Epithelial cell of proximal tubule (primary cell): ENCODE results near the gene TMEM88. TPM values are rescaled to one million over a fixed set of nuclear protein-coding genes. Genes with fewer than 3 reads are reported as not detected.
A peak's percentile ranks its signal among the peaks of the same experiment; 100 is the strongest.

ENCODE experiments used
- DNase-seq: peaks from one replicate; pipeline ENCODE4 v3.0.0-alpha.2; 2011; ENCODE audit warnings: low read depth
- H3K4me3 ChIP-seq: 2 replicates; pipeline ENCODE4 v1.5.1; 2011; ENCODE audit warnings: low read depth, mild to moderate bottlenecking, low read length
- total RNA-seq: library from RNA; depleted of rRNA; stranded (reverse); fragments of >200 nt; gene quantifications from 2 replicates; pipeline ENCODE4 v1.2.3, GENCODE V29; 2015
- TF ChIP-seq, protein P1 (sequence below): conservative IDR thresholded peaks from 2 replicates; pipeline ENCODE4 v1.5.1; 2012; ENCODE audit warnings: low read depth, mild to moderate bottlenecking, low read length

TMEM88 gene
- total RNA-seq, 1 donor from 2014 or later: 7.3 TPM

DNA sequence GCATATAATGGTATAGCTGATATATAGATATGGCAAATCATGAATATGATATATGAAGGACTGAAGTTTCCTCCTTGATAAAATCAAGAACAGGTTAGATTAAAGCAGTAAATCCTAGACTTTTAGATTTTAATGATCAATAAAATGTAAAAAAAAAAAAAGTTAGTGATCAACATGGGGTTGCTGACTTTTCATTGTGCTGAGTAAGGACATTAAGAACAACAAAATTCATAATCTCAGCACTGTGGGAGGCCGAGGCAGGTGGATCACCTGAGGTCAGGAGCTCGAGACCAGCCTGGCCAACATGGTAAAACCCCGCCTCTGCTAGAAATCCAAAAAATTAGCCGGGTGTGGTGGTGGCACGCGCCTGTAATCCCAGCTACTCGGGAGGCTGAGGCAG is 23.4 kb downstream of the TMEM88 start:
- DNase-seq: no peak
- TF ChIP-seq, protein P1, sequence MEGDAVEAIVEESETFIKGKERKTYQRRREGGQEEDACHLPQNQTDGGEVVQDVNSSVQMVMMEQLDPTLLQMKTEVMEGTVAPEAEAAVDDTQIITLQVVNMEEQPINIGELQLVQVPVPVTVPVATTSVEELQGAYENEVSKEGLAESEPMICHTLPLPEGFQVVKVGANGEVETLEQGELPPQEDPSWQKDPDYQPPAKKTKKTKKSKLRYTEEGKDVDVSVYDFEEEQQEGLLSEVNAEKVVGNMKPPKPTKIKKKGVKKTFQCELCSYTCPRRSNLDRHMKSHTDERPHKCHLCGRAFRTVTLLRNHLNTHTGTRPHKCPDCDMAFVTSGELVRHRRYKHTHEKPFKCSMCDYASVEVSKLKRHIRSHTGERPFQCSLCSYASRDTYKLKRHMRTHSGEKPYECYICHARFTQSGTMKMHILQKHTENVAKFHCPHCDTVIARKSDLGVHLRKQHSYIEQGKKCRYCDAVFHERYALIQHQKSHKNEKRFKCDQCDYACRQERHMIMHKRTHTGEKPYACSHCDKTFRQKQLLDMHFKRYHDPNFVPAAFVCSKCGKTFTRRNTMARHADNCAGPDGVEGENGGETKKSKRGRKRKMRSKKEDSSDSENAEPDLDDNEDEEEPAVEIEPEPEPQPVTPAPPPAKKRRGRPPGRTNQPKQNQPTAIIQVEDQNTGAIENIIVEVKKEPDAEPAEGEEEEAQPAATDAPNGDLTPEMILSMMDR: no peak
- H3K4me3 ChIP-seq: no peak overlapping the region

DNA sequence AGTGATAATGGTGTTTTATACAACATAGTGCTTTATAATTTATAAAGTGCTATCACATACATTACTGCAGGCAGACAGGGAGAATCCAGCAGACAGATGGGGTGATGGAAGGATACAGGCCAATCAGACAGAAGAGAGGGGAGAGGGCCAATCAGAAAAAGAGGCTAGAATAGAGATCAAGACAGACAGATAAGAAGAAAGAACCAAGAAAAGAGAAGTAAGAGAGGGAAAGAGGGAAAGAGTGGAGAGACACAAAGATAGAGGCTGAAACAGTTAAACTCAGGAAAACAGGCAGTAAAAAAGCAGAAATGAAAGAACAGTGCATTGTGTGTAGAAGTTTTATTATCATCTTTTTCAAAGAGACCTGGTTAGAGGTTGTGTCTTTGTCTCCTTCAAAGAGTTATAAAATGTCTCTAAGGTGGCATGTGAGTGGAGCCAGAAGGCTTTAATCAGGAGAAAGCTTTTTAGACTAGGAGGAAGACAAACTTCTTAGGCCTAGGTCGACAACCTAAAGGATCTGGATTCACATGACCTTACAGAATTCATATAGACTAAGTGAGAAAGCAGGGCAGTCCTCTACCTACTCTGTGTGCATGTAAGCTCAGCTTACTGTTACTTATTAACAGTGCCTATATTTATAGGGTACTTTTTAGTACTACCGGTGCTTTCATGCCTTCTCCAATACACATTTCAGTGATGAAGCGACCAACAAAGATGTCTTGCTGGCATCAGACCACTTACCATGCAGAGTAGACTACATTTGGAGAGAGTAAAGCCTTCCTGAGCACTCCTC is 25.4 kb downstream of the TMEM88 start:
- no peak for DNase-seq
- H3K4me3 ChIP-seq: no peak overlapping the region
- TF ChIP-seq, protein P1: no peak

DNA sequence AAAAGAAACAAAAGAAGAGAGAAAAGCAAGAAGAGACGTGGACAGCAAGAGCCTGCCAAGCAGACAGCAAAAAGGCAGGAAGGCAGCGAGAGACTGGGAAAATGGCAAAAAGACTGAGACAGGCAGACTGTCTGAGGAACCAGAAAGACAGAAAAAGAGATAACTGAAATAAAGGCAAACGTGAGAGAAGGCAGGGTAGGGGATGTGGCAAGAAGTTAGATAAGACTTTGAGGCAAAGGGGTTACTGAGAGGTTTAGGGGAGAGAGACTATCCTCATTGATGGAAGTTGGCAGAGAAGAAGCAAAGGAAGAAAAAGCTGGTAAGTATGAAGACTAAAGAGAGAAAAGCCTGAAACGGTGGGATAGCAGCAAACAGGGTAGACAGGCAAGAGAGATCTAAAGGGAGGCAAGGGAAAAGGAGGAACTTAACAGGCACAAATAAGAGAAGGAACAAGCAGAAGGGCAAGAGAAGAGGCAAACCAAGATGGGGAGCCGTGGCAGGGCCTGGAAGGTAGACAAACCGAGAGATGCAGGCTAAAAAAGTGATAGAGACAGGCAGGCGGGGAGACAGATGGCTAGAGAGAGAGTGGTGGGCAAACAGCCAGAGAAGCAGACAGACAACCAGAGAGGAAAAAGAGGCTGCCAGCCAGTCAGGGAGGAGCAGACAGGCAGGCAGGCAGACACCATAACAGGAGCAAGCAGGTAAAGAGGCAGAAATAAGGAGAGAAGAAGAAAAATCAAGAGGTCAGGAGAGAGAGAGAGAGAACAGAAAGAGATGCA is 26.6 kb downstream of the TMEM88 start:
- H3K4me3 ChIP-seq: no peak overlapping the region
- TF ChIP-seq, protein P1: no peak
- DNase-seq: no peak

DNA sequence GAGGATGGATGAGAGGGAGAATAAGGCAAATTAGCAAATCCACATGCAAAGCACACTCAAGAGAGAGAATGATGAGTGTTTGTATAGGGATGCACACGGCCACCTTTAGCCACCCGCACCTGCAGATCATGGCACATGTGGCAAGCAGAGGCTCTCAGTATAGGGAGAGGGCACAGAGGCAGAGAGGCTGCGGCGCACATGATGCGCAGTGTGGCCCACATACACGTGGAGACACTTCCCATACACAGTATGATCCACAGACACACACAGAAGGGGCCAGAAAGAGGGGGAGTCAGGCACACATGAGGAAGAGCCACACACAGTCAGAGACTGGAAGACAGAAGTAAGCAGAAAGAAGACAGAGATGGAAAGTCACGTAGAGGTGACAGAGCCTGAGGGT is 27.2 kb downstream of the TMEM88 start:
- no peak overlapping the region for H3K4me3 ChIP-seq
- DNase-seq: no peak
- TF ChIP-seq, protein P1: no peak

DNA sequence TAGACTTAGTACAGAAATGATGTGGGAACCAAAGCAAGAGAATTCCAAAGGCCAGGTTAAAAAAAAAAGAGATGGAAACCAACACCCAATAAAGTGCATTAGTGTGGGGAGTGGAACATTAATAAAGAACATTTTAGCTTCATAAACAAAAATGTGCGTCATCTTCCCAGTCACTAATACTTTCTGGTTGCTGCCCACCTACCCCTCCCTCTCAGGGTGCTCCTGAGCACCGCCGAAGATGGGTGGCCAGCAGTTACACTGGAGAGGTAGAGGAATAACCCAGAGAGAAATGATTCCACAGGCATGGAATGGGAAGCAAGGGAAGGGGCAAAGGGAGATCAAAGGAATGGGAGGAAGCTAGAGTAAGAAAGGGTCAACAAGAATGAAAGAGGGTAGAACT is 27.8 kb downstream of the TMEM88 start:
- TF ChIP-seq, protein P1: no peak
- DNase-seq: no peak
- no peak overlapping the region for H3K4me3 ChIP-seq

DNA sequence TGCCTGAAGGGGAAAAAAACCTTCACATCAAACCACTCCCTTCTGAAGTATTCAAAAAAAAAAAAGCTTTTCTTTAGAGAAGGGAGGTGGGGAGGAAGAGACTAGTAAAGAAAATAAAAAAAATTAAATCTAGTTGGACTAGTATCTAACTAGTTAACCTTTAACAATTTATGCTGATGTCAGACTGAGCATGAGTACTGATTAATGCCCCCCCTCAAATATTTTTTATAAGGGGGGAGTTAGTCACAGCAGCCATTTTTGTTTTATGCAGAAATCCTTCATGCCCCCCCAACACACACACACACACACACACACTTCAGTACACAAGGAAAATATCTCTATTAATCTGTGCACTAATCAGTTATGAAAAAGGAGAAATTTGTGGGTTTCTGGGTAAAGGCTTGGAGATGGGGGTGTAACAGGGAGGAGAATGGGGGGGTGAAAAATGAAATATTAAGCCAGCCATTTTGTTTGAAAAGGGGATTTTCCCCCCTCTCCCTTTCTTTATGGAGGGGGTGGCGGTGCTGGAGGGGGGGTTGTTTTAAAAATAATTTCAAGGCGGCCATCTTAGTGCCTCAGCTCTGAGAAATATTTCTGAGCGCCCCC is 29.0 kb downstream of the TMEM88 start:
- peak overlapping the region; percentile 44 for H3K4me3 ChIP-seq
- DNase-seq: no peak
- TF ChIP-seq, protein P1: no peak
